ENCODE results near the gene PLA2R1.

GRCh38 chr2:159961037-159961436 is 101.4 kb downstream of the PLA2R1 start:
- no peak for TF ChIP-seq POLR2A (IDR thresholded peaks at IDR 0.05; ENCODE audit: low read length)
- TF ChIP-seq RCOR1 (IDR thresholded peaks at IDR 0.05; ENCODE audit: low read depth, low read length) = no peak
- TF ChIP-seq, protein P1, sequence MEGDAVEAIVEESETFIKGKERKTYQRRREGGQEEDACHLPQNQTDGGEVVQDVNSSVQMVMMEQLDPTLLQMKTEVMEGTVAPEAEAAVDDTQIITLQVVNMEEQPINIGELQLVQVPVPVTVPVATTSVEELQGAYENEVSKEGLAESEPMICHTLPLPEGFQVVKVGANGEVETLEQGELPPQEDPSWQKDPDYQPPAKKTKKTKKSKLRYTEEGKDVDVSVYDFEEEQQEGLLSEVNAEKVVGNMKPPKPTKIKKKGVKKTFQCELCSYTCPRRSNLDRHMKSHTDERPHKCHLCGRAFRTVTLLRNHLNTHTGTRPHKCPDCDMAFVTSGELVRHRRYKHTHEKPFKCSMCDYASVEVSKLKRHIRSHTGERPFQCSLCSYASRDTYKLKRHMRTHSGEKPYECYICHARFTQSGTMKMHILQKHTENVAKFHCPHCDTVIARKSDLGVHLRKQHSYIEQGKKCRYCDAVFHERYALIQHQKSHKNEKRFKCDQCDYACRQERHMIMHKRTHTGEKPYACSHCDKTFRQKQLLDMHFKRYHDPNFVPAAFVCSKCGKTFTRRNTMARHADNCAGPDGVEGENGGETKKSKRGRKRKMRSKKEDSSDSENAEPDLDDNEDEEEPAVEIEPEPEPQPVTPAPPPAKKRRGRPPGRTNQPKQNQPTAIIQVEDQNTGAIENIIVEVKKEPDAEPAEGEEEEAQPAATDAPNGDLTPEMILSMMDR (IDR thresholded peaks at IDR 0.05) = no peak
- TF ChIP-seq SMC3 (IDR thresholded peaks at IDR 0.05) = no peak
- TF ChIP-seq, protein P2, sequence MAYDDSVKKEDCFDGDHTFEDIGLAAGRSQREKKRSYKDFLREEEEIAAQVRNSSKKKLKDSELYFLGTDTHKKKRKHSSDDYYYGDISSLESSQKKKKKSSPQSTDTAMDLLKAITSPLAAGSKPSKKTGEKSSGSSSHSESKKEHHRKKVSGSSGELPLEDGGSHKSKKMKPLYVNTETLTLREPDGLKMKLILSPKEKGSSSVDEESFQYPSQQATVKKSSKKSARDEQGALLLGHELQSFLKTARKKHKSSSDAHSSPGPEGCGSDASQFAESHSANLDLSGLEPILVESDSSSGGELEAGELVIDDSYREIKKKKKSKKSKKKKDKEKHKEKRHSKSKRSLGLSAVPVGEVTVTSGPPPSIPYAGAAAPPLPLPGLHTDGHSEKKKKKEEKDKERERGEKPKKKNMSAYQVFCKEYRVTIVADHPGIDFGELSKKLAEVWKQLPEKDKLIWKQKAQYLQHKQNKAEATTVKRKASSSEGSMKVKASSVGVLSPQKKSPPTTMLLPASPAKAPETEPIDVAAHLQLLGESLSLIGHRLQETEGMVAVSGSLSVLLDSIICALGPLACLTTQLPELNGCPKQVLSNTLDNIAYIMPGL (CRISPR knock-in tag; IDR thresholded peaks at IDR 0.05; ENCODE audit: borderline replicate concordance) = no peak

Data from A549 (cell line).